OCI-LY1 (cell line): ENCODE measurements around the gene USB1.

Source experiments
- CTCF ChIP-seq: fragments of 200-600 bp; sonication (generic), shearing (Covaris generic); IDR thresholded peaks from 2 replicates; pipeline ENCODE4 v1.5.1; 2017; ENCODE audit warnings: mild to moderate bottlenecking, antibody characterized with exemption, low read length, moderate library complexity, mixed read lengths
- EZH2 ChIP-seq: fragments of 200-600 bp; sonication (generic), shearing (Covaris generic); IDR thresholded peaks from 2 replicates; pipeline ENCODE4 v1.8.0; 2017; ENCODE audit warnings: borderline replicate concordance, mixed run types, mild to moderate bottlenecking, antibody characterized with exemption, low read length, moderate library complexity, mixed read lengths

GRCh38 chr16:58042001-58042885, 41.0 kb downstream of the USB1 start:
- TF ChIP-seq CTCF (no peak), EZH2 (no peak)
